Left ventricle myocardium superior (tissue), 1 donor: ENCODE measurements around the gene ITGAX. TPM values are rescaled to one million over a fixed set of nuclear protein-coding genes. Genes with fewer than 3 reads are reported as not detected.

Source experiments
- ATAC-seq: fragments of 200-7000 bp; cut with Tn5 transposase; one replicate; pipeline ENCODE4 v1.9.1; 2020; ENCODE audit warnings: mild to moderate bottlenecking, moderate library complexity
- DNase-seq: peaks from one replicate; pipeline ENCODE4 v3.0.0-alpha.2; 2020
- intact Hi-C: fragments of 100-400 bp; cut with micrococcal nuclease; formaldehyde crosslinking; loops from one replicate; pipeline ENCODE4 v1.11.0; 2022
- total RNA-seq: library from RNA; stranded (reverse); fragmentation: NEBNext Ultra II Directional; extraction: Animal tissue kit (Norgen Biotek cat#: 25700); gene quantifications from one replicate; pipeline ENCODE4 v1.2.1, GENCODE V29; 2021
- donor health status: DM: no; HTN: yes; CAD: no; lungs with severe emphysema.

Gene ITGAX
- total RNA-seq, 1 donor from 2014 or later, result 3.2 TPM

- intact Hi-C loops, result no loop called here
- DNase-seq (peak; percentile 88), ATAC-seq (peak; percentile 18)
Observed at GRCh38 chr16:31427441-31428278, 72.7 kb downstream of the ITGAX start.

GRCh38 chr16:31428279-31428597 is 73.3 kb downstream of the ITGAX start, which contains the start of gene COX6A2:
Gene COX6A2, minus strand, starts transcription at chr16:31428360. Its CDS starts 35 bp downstream, at chr16:31428325.
- peak; percentile 81 for DNase-seq
- peak; percentile 80 for ATAC-seq
- intact Hi-C loops, result no loop called here

GRCh38 chr16:31428638-31429247 is 73.8 kb downstream of the ITGAX start:
- intact Hi-C loops, result no loop called here
- DNase-seq (no peak), ATAC-seq (peak; percentile 17)

- ATAC-seq, result peak; percentile 74
- intact Hi-C loops, result no loop called here
- peak; percentile 53 for DNase-seq
Observed at GRCh38 chr16:31429314-31429713, 74.3 kb downstream of the ITGAX start.

GRCh38 chr16:31429796-31430195 is 74.8 kb downstream of the ITGAX start:
- ATAC-seq (peak; percentile 7), DNase-seq (no peak)
- intact Hi-C loops, result no loop called here

GRCh38 chr16:31430380-31431052 is 75.5 kb downstream of the ITGAX start:
- DNase-seq, result no peak
- intact Hi-C loops, result no loop called here
- no peak for ATAC-seq

Other genes with a start within 250 kb of the ITGAX start
- gene BCKDK, start 246.8 kb upstream of the ITGAX start, total RNA-seq, result 90.5 TPM
- 77.4 TPM for gene KAT8, start 237.5 kb upstream of the ITGAX start, total RNA-seq
- gene PRSS8, start 219.4 kb upstream of the ITGAX start, total RNA-seq, result not detected
- 2.7 TPM for gene PRSS36, start 205.1 kb upstream of the ITGAX start, total RNA-seq
- gene FUS, start 175.0 kb upstream of the ITGAX start, total RNA-seq, result 84.8 TPM
- gene PYCARD, start 152.4 kb upstream of the ITGAX start, total RNA-seq, result 7.4 TPM
- gene TRIM72, start 141.1 kb upstream of the ITGAX start, total RNA-seq, result 0.40 TPM
- gene PYDC1, start 138.0 kb upstream of the ITGAX start, total RNA-seq, result not detected
- 7.1 TPM for gene ITGAM, start 95.2 kb upstream of the ITGAX start, total RNA-seq
- gene ITGAD, start 38.2 kb downstream of the ITGAX start, total RNA-seq, result not detected
- gene COX6A2, start 73.2 kb downstream of the ITGAX start, total RNA-seq, result 1,516 TPM
- 1.6 TPM for gene ZNF843, start 87.6 kb downstream of the ITGAX start, total RNA-seq
- gene ARMC5, start 104.3 kb downstream of the ITGAX start, total RNA-seq, result 5.4 TPM
- gene TGFB1I1, start 117.0 kb downstream of the ITGAX start, total RNA-seq, result 13.6 TPM
- not detected for gene SLC5A2, start 127.9 kb downstream of the ITGAX start, total RNA-seq
- 18.9 TPM for gene RUSF1, start 153.2 kb downstream of the ITGAX start, total RNA-seq
- gene AHSP, start 172.7 kb downstream of the ITGAX start, total RNA-seq, result not detected